Breast epithelium (tissue), 4 donors: ENCODE data around the gene HEG1. TPM values are rescaled to one million over a fixed set of nuclear protein-coding genes. Genes with fewer than 3 reads are reported as not detected.

Source experiments
- DNase-seq, 2 donors: peaks; one replicate each; pipeline ENCODE4 v3.0.0-alpha.2; 2019; ENCODE audit warnings: low spot score in 2 of 2
- H3K27ac ChIP-seq, 2 donors: fragments of 200-600 bp; sonication (generic) in 1 of 2; one replicate each; pipeline ENCODE4 v1.5.1; 2016 to 2019; ENCODE audit warnings: mild to moderate bottlenecking in 1 of 2
- H3K27me3 ChIP-seq, 2 donors: fragments of 200-600 bp; sonication (generic) in 1 of 2; one replicate each; pipeline versions ENCODE4 v1.5.1 to v1.6.0; 2017 to 2019; ENCODE audit warnings: control low read depth in 1 of 2, mild to moderate bottlenecking in 1 of 2
- H3K36me3 ChIP-seq: fragments of 200-600 bp; one replicate; pipeline ENCODE4 v1.5.1; 2019
- H3K4me1 ChIP-seq, 2 donors: fragments of 200-600 bp; sonication (generic); one replicate each; pipeline ENCODE4 v1.5.1; 2016 to 2019; ENCODE audit warnings: control low read depth in 1 of 2
- H3K4me3 ChIP-seq, 3 donors: fragments of 200-600 bp; sonication (generic); 1 replicate in 2 of 3; 2 replicates in 1 of 3; pipeline ENCODE4 v1.5.1; 2016 to 2019; ENCODE audit warnings: mild to moderate bottlenecking in 3 of 3, moderate library complexity in 2 of 3
- H3K9me3 ChIP-seq, 2 donors: fragments of 200-600 bp; sonication (generic) in 1 of 2; one replicate each; pipeline ENCODE4 v1.5.1; 2016 to 2019; ENCODE audit warnings: control low read depth in 1 of 2
- POLR2A ChIP-seq: fragments of 450-650 bp; IDR thresholded peaks from one replicate; pipeline ENCODE4 v1.6.1; 2016; ENCODE audit warnings: antibody characterized with exemption, mild to moderate bottlenecking, moderate library complexity
- POLR2AphosphoS5 ChIP-seq, 3 donors: sonication (generic); formaldehyde crosslinking; IDR thresholded peaks; one replicate each; pipeline ENCODE4 v1.6.1; 2017; ENCODE audit warnings: antibody characterized with exemption in 3 of 3
- intact Hi-C: fragments of 100-400 bp; cut with DNase I; formaldehyde crosslinking; loops from one replicate; pipeline ENCODE4 v1.15.1; 2023; ENCODE audit warnings: low total_unique reads
- total RNA-seq, 3 donors: library from RNA; depleted of rRNA; stranded (reverse); fragments of >200 nt; gene quantifications; one replicate each; pipeline ENCODE4 v1.1.0, GENCODE V29; 2016
- TF ChIP-seq, protein P1 (sequence below), 3 donors: fragments of 450-650 bp; IDR thresholded peaks; one replicate each; pipeline ENCODE4 v1.5.1; 2016 to 2017; ENCODE audit warnings: antibody characterized with exemption in 3 of 3, mild to moderate bottlenecking in 3 of 3, moderate library complexity in 3 of 3

The HEG1 gene
- total RNA-seq, 3 donors from 2014 or later, result 36.0 to 45.9 (median 45.1) TPM

DNA sequence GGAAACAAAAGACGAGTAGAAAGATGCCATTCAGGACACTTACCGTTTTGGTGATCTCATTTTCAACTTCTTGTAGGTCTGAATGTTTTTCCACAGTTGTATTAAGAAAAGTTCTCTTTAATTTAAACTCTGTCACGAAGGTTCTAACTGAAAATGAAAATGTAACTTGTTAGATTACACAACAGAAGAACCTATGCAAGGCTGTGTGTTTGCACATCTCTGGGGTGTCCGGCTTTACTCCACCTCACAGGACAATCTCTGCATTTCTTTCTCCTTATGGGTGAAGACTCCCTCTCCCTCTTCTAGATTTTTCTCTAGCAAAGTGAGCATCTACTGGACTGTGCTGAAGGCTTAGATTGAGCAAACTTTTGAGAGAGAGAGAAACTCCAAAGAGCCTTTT is 50.6 kb downstream of the HEG1 start:
- Histone ChIP-seq H3K4me3 (no peak overlapping the region), H3K36me3 (no peaks in the 10 kb centered on the region), H3K4me1 (no peaks in the 10 kb centered on the region), H3K27ac (no peak overlapping the region), H3K9me3 (no peaks in the 10 kb centered on the region), H3K27me3 (no peaks in the 10 kb centered on the region)
- intact Hi-C loops, result no loop called here
- DNase-seq, result no peak
- TF ChIP-seq POLR2AphosphoS5 (IDR thresholded peaks at IDR 0.05) (no peak), POLR2A (no peak)
- TF ChIP-seq, protein P1, sequence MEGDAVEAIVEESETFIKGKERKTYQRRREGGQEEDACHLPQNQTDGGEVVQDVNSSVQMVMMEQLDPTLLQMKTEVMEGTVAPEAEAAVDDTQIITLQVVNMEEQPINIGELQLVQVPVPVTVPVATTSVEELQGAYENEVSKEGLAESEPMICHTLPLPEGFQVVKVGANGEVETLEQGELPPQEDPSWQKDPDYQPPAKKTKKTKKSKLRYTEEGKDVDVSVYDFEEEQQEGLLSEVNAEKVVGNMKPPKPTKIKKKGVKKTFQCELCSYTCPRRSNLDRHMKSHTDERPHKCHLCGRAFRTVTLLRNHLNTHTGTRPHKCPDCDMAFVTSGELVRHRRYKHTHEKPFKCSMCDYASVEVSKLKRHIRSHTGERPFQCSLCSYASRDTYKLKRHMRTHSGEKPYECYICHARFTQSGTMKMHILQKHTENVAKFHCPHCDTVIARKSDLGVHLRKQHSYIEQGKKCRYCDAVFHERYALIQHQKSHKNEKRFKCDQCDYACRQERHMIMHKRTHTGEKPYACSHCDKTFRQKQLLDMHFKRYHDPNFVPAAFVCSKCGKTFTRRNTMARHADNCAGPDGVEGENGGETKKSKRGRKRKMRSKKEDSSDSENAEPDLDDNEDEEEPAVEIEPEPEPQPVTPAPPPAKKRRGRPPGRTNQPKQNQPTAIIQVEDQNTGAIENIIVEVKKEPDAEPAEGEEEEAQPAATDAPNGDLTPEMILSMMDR (IDR thresholded peaks at IDR 0.05), result no peak

DNA sequence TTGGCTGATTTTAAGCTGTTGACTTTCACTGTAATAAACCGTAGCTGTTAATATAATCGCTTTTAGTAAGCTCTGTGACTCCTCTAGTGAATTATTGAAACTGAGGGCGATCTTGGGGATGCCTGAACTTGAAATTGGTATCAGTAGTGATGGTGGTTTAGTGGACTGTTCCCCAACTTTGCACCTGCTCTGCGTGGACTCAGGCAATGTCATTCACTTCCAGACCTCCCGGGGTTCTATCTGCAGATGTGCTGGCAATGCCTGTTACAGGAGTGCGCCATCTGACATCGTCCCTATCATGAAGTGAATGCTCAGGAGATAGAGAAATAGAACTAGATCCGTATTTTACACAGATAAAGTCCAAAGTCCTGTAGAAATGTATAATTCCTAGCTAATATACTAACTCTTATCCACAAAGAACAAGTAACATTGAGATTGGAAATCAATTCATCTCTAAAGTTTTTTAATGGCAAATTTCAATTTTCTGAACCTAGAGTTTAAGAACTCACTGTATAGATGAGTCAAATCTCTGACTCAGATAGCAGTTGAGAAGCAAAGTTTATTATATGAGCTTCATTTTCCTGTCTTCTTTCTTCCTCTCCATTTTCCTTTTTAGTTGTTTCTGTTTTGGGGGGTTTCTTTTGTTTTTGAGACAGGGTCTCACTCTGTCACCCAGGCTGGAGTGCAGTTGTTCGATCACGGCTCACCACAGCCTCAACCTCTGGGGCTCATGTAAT is 51.8 kb downstream of the HEG1 start:
- no peaks in the 10 kb centered on the region for H3K9me3 ChIP-seq
- no peaks in the 10 kb centered on the region for H3K27me3 ChIP-seq
- TF ChIP-seq POLR2A (no peak), POLR2AphosphoS5 (IDR thresholded peaks at IDR 0.05) (no peak)
- intact Hi-C loops, result no loop called here
- no peaks in the 10 kb centered on the region for H3K4me1 ChIP-seq
- no peak overlapping the region for H3K27ac ChIP-seq
- H3K4me3 ChIP-seq, result no peak overlapping the region
- no peak for DNase-seq
- H3K36me3 ChIP-seq, result no peaks in the 10 kb centered on the region

DNA sequence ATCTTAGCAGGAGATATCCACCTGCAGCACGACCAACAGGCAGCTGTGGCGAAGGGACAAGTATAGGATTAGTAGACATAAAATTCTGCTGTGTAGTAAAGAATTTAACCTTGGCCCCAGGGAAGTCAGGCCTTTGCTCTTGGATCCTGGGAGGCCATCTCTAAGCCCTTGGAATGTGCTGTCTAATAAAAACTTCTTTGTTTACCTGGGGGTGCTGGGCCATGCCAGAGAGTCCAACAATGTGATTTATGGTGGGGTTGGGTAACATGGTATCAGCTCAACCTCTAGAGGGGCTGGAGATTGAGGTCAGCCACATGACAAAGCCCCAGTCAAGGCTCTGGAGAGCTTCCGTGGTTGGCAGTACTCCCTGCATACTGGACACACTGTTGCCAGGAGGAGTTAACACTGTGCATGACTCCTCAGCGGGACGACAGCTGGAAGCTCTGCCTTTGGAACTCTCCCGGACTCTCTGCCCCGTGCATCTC is 52.4 kb downstream of the HEG1 start:
- Histone ChIP-seq H3K4me3 (no peak overlapping the region), H3K4me1 (no peaks in the 10 kb centered on the region), H3K9me3 (no peaks in the 10 kb centered on the region), H3K27ac (no peak overlapping the region), H3K27me3 (no peaks in the 10 kb centered on the region), H3K36me3 (no peaks in the 10 kb centered on the region)
- DNase-seq, result no peak
- TF ChIP-seq, protein P1 (IDR thresholded peaks at IDR 0.05), result no peak
- TF ChIP-seq POLR2AphosphoS5 (IDR thresholded peaks at IDR 0.05), result no peak
- intact Hi-C loops, result no loop called here

DNA sequence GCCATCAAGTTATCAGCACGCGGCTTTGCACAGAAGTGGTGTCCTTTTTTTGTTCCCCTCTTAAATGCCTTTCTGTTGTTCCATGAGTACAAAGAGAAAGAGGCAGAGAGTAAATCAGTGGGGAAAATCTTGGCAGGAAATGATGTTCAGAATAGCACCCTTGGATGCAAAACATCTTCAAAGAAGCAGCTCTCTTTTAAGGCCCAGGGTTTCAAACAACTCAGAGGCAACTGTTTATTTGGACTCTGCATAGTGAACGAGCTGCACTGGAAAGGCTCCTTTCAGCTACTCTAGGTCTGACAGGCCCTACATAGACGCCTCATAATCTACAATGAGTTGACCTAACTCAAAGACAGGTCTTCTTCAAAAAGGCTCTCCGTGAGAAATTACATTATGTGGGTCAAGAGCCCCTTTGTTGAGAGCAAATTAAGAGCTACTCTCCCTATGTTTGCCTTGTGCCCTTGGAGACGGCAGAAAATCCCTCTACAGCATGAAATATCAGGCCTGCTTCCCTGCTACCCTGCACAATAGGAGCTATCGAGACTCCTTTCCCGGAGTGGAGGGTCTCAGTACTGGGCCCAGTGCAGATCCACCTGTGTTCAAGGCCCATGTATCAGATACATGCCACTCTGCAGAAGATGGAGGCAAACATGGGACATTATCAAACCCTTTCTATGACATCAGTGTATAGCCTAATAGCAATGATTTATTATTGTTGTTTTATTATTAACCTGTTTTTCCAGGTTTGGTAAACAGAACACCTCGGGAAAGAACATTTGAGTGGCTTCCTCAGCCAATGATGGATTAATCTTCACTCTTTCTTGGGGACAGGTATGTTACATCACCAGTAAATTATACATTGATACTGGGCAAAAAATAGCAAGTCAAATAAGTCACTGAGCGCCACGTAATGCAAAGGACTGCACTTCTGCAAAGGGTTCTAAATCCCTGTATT is 53.1 kb downstream of the HEG1 start:
- intact Hi-C loops, result no loop called here
- H3K9me3 ChIP-seq, result no peaks in the 10 kb centered on the region

More for the DNA sequence above, 53.1 kb downstream of the HEG1 start:
- no peaks in the 10 kb centered on the region for H3K4me1 ChIP-seq
- TF ChIP-seq POLR2AphosphoS5 (IDR thresholded peaks at IDR 0.05), result no peak
- TF ChIP-seq POLR2A, result no peak
- TF ChIP-seq, protein P1 (IDR thresholded peaks at IDR 0.05), result no peak
- no peaks in the 10 kb centered on the region for H3K36me3 ChIP-seq
- H3K27me3 ChIP-seq, result no peaks in the 10 kb centered on the region
- no peak for DNase-seq
- H3K27ac ChIP-seq, result no peak overlapping the region
- H3K4me3 ChIP-seq, result no peak overlapping the region
